ENCODE results near the gene MSL3B.

Gene MSL3B

GRCh38 chr2:233850745-233851144 is 17.4 kb downstream of the MSL3B start (continued):
- TF ChIP-seq MAX (IDR thresholded peaks at IDR 0.05), result no peak

- H3K36me3 ChIP-seq (ENCODE audit: control insufficient read depth in 1 of 2, insufficient read depth in 2 of 2, low read length in 2 of 2), result peaks cover 59 to 86% of the 10 kb centered on the region in 2 experiments
- ATAC-seq (no peak), DNase-seq (ENCODE audit: low read depth, low spot score) (no peak)
- no peak for TF ChIP-seq REST (IDR thresholded peaks at IDR 0.05; ENCODE audit: low read depth)
- no peak for TF ChIP-seq POLR2A (IDR thresholded peaks at IDR 0.05; ENCODE audit: borderline replicate concordance, extremely low read depth, insufficient read depth, insufficient read length)
- TF ChIP-seq JUND (IDR thresholded peaks at IDR 0.05), result no peak
- no peaks in the 10 kb centered on the region for H3K27me3 ChIP-seq (ENCODE audit: insufficient read depth, low read length)
- peaks cover 3% of the 10 kb centered on the region; the same call in 1 of the 2 replicates for H4K20me1 ChIP-seq (ENCODE audit: insufficient read depth)
- H3K9me2 ChIP-seq (ENCODE audit: insufficient read depth), result no peaks in the 10 kb centered on the region
- ChIA-PET RAD21 (ENCODE audit: low non-redundant PET in 1 of 2, low total read pairs in 2 of 2, uncharacterized antibody in 2 of 2, unreplicated experiment in 2 of 2) (no interaction called here), POLR2A (no interaction called here), CTCF (no interaction called here)
- H3K79me2 ChIP-seq (ENCODE audit: insufficient read depth, low read length), result peaks cover 95% of the 10 kb centered on the region
- no peak overlapping the region for H3K4me2 ChIP-seq (ENCODE audit: low read length)
- no peak overlapping the region for H3K4me3 ChIP-seq (replicated peaks in 1 of 2; ENCODE audit: low read depth in 1 of 2, low read length in 2 of 2)
- H3K4me1 ChIP-seq (ENCODE audit: control insufficient read depth in 1 of 2, insufficient read depth in 2 of 2, low read length in 2 of 2), result peaks cover 7 to 12% of the 10 kb centered on the region in 2 experiments
- intact Hi-C loops (cut with micrococcal nuclease), result no loop called here
- no peak overlapping the region for H2AFZ ChIP-seq (ENCODE audit: low read depth, low read length, poor library complexity, severe bottlenecking)
- BruUV-seq (replicated peaks), result no TSS peak
- no peak overlapping the region for H3K9ac ChIP-seq (ENCODE audit: low read length)
- H3K9me3 ChIP-seq (ENCODE audit: control insufficient read depth in 1 of 2, insufficient read depth in 1 of 2, low read depth in 1 of 2, low read length in 2 of 2), result no peaks in the 10 kb centered on the region
- H3K27ac ChIP-seq (ENCODE audit: low read depth, low read length), result no peak overlapping the region
These were observed 18.4 kb downstream of the MSL3B start for GRCh38 chr2:233849607-233850271.

All from HCT116 (cell line).